Measurements from ENCODE around the gene STIM2.

GRCh38 chr4:26866781-26867180 lies 6.1 kb downstream of the STIM2 start:
- TF ChIP-seq GATA2 (IDR thresholded peaks at IDR 0.05; ENCODE audit: low read depth, low read length) (no peak), GATA3 (IDR thresholded peaks at IDR 0.05; ENCODE audit: low read depth, low read length) (no peak)

Measured in SH-SY5Y (cell line).